SK-N-SH (cell line): ENCODE measurements around the gene CHD6.

Source experiments
- CTCF ChIP-seq: fragments of 200-600 bp; sonication (generic); IDR thresholded peaks from 2 replicates; pipeline ENCODE4 v1.6.1; 2017; ENCODE audit warnings: antibody characterized with exemption, mild to moderate bottlenecking, moderate library complexity
- ELF1 ChIP-seq: IDR thresholded peaks from 2 replicates; pipeline ENCODE4 v1.4.0; 2012
- EZH2phosphoT487 ChIP-seq: fragments of 200-600 bp; sonication (generic); IDR thresholded peaks from 2 replicates; pipeline ENCODE4 v1.6.1; 2017; ENCODE audit warnings: low read depth, mixed run types, mild to moderate bottlenecking, antibody characterized with exemption, moderate library complexity, borderline replicate concordance
- FOXM1 ChIP-seq: IDR thresholded peaks from 2 replicates; pipeline ENCODE4 v1.4.0; 2012; ENCODE audit warnings: low read depth, mild to moderate bottlenecking
- MAX ChIP-seq: IDR thresholded peaks from 2 replicates; pipeline ENCODE4 v1.4.0; 2012; ENCODE audit warnings: low read depth
- POLR2AphosphoS5 ChIP-seq: IDR thresholded peaks from 2 replicates; pipeline ENCODE4 v1.6.1; 2012; ENCODE audit warnings: low read depth, low read length
- RAD21 ChIP-seq: IDR thresholded peaks from 2 replicates; pipeline ENCODE4 v1.6.1; 2012; ENCODE audit warnings: mild to moderate bottlenecking, low read length
- RFX5 ChIP-seq: IDR thresholded peaks from 2 replicates; pipeline ENCODE4 v1.6.1; 2012; ENCODE audit warnings: mild to moderate bottlenecking, improper control_type of control experiment, low read length
- TAF1 ChIP-seq: IDR thresholded peaks from 2 replicates; pipeline ENCODE4 v1.6.1; 2012; ENCODE audit warnings: low read depth, mild to moderate bottlenecking, low read length, moderate library complexity, borderline replicate concordance
- TF ChIP-seq, protein P1 (sequence below): IDR thresholded peaks from 2 replicates; pipeline ENCODE4 v1.6.1; 2012; ENCODE audit warnings: mild to moderate bottlenecking, low read depth, low read length, moderate library complexity
- TF ChIP-seq, protein P2 (sequence below): IDR thresholded peaks from 2 replicates; pipeline ENCODE4 v1.4.0; 2012; ENCODE audit warnings: low read depth, borderline replicate concordance

GRCh38 chr20:41356951-41357350 lies 261.2 kb downstream of the CHD6 start:
- TF ChIP-seq, protein P1, sequence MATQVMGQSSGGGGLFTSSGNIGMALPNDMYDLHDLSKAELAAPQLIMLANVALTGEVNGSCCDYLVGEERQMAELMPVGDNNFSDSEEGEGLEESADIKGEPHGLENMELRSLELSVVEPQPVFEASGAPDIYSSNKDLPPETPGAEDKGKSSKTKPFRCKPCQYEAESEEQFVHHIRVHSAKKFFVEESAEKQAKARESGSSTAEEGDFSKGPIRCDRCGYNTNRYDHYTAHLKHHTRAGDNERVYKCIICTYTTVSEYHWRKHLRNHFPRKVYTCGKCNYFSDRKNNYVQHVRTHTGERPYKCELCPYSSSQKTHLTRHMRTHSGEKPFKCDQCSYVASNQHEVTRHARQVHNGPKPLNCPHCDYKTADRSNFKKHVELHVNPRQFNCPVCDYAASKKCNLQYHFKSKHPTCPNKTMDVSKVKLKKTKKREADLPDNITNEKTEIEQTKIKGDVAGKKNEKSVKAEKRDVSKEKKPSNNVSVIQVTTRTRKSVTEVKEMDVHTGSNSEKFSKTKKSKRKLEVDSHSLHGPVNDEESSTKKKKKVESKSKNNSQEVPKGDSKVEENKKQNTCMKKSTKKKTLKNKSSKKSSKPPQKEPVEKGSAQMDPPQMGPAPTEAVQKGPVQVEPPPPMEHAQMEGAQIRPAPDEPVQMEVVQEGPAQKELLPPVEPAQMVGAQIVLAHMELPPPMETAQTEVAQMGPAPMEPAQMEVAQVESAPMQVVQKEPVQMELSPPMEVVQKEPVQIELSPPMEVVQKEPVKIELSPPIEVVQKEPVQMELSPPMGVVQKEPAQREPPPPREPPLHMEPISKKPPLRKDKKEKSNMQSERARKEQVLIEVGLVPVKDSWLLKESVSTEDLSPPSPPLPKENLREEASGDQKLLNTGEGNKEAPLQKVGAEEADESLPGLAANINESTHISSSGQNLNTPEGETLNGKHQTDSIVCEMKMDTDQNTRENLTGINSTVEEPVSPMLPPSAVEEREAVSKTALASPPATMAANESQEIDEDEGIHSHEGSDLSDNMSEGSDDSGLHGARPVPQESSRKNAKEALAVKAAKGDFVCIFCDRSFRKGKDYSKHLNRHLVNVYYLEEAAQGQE = no peak
- no peak for TF ChIP-seq CTCF
- TF ChIP-seq MAX = no peak
- no peak for TF ChIP-seq POLR2AphosphoS5
- TF ChIP-seq, protein P2, sequence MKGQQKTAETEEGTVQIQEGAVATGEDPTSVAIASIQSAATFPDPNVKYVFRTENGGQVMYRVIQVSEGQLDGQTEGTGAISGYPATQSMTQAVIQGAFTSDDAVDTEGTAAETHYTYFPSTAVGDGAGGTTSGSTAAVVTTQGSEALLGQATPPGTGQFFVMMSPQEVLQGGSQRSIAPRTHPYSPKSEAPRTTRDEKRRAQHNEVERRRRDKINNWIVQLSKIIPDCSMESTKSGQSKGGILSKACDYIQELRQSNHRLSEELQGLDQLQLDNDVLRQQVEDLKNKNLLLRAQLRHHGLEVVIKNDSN = no peak
- no peak for TF ChIP-seq ELF1
- TF ChIP-seq EZH2phosphoT487 = no peak
- TF ChIP-seq RAD21 = no peak
- no peak for TF ChIP-seq FOXM1
- TF ChIP-seq TAF1 = no peak
- TF ChIP-seq RFX5 = no peak
